MM.1S (cell line): ENCODE measurements around the gene ZBTB18.

Experiments
- EZH2 ChIP-seq: fragments of 300-600 bp; sonication (generic); optimal IDR thresholded peaks from 2 replicates; pipeline ENCODE3; 2017; ENCODE audit warnings: low read depth, mild to moderate bottlenecking, antibody characterized with exemption, low read length, mixed read lengths
- EZH2phosphoT487 ChIP-seq: fragments of 300-600 bp; sonication (generic); IDR thresholded peaks from 2 replicates; pipeline ENCODE4 v1.6.1; 2018; ENCODE audit warnings: antibody characterized with exemption, low read length
- TF ChIP-seq, protein P1 (sequence below): fragments of 300-600 bp; sonication (generic); IDR thresholded peaks from 2 replicates; pipeline ENCODE4 v1.5.1; 2016; ENCODE audit warnings: antibody characterized with exemption, low read length, mixed read lengths

- TF ChIP-seq, protein P1, sequence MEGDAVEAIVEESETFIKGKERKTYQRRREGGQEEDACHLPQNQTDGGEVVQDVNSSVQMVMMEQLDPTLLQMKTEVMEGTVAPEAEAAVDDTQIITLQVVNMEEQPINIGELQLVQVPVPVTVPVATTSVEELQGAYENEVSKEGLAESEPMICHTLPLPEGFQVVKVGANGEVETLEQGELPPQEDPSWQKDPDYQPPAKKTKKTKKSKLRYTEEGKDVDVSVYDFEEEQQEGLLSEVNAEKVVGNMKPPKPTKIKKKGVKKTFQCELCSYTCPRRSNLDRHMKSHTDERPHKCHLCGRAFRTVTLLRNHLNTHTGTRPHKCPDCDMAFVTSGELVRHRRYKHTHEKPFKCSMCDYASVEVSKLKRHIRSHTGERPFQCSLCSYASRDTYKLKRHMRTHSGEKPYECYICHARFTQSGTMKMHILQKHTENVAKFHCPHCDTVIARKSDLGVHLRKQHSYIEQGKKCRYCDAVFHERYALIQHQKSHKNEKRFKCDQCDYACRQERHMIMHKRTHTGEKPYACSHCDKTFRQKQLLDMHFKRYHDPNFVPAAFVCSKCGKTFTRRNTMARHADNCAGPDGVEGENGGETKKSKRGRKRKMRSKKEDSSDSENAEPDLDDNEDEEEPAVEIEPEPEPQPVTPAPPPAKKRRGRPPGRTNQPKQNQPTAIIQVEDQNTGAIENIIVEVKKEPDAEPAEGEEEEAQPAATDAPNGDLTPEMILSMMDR, result no peak
- TF ChIP-seq EZH2 (no peak), EZH2phosphoT487 (no peak)
Observed at GRCh38 chr1:244100704-244101453, 49.8 kb downstream of the ZBTB18 start.
